Liver (tissue), 3 donors: ENCODE measurements around the gene GLS.

Source experiments
- CTCF ChIP-seq: fragments of 150-350 bp; IDR thresholded peaks from 2 replicates; pipeline ENCODE4 v1.5.1; 2017; ENCODE audit warnings: improper control_type of control experiment, low read depth, low read length; ENCODE audit not compliant: missing input control
- EGR1 ChIP-seq, 2 donors: IDR thresholded peaks; 2 replicates each; pipeline ENCODE4 v1.6.1; 2016 to 2018; ENCODE audit warnings: antibody characterized with exemption in 2 of 2, low read depth in 2 of 2
- FOXA1 ChIP-seq: IDR thresholded peaks from 2 replicates; pipeline ENCODE4 v1.6.1; 2016; ENCODE audit warnings: antibody characterized with exemption
- FOXA2 ChIP-seq: IDR thresholded peaks from 2 replicates; pipeline ENCODE4 v1.6.1; 2016; ENCODE audit warnings: antibody characterized with exemption
- JUND ChIP-seq, 2 donors: IDR thresholded peaks; 2 replicates each; pipeline ENCODE4 v1.6.1; 2016; ENCODE audit warnings: antibody characterized with exemption in 2 of 2
- RAD21 ChIP-seq, 2 donors: IDR thresholded peaks; 2 replicates each; pipeline ENCODE4 v1.6.1; 2016; ENCODE audit warnings: antibody characterized with exemption in 2 of 2, mild to moderate bottlenecking in 2 of 2
- SP1 ChIP-seq: IDR thresholded peaks from 2 replicates; pipeline ENCODE4 v1.6.1; 2018; ENCODE audit warnings: antibody characterized with exemption, mild to moderate bottlenecking
- TAF1 ChIP-seq: conservative IDR thresholded peaks from 2 replicates; pipeline ENCODE4 v1.6.1; 2016; ENCODE audit warnings: antibody characterized with exemption, mild to moderate bottlenecking
- YY1 ChIP-seq: IDR thresholded peaks from 2 replicates; pipeline ENCODE4 v1.6.1; 2016; ENCODE audit warnings: antibody characterized with exemption, mild to moderate bottlenecking
- TF ChIP-seq, protein P1 (sequence below): IDR thresholded peaks from 2 replicates; pipeline ENCODE4 v1.6.1; 2016; ENCODE audit warnings: antibody characterized with exemption
- donor health status: healthy.
- donor health status: healthy.

GRCh38 chr2:190837952-190838361, 42.7 kb upstream of the GLS start:
- TF ChIP-seq CTCF (no peak), SP1 (no peak), RAD21 (IDR thresholded peaks at IDR 0.05) (no peak), EGR1 (IDR thresholded peaks at IDR 0.05; ENCODE audit: low read depth in 2 of 2) (no peak), JUND (IDR thresholded peaks at IDR 0.05) (no peak), TAF1 (no peak), YY1 (no peak), FOXA2 (no peak), FOXA1 (no peak)
- TF ChIP-seq, protein P1, sequence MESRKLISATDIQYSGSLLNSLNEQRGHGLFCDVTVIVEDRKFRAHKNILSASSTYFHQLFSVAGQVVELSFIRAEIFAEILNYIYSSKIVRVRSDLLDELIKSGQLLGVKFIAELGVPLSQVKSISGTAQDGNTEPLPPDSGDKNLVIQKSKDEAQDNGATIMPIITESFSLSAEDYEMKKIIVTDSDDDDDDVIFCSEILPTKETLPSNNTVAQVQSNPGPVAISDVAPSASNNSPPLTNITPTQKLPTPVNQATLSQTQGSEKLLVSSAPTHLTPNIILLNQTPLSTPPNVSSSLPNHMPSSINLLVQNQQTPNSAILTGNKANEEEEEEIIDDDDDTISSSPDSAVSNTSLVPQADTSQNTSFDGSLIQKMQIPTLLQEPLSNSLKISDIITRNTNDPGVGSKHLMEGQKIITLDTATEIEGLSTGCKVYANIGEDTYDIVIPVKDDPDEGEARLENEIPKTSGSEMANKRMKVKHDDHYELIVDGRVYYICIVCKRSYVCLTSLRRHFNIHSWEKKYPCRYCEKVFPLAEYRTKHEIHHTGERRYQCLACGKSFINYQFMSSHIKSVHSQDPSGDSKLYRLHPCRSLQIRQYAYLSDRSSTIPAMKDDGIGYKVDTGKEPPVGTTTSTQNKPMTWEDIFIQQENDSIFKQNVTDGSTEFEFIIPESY, result no peak
